ENCODE results near the gene CLDN4. TPM values are rescaled to one million over a fixed set of nuclear protein-coding genes. Genes with fewer than 3 reads are reported as not detected.

CLDN4 gene
- total RNA-seq, 1 experiment from 2014 or later = 234 TPM

DNA sequence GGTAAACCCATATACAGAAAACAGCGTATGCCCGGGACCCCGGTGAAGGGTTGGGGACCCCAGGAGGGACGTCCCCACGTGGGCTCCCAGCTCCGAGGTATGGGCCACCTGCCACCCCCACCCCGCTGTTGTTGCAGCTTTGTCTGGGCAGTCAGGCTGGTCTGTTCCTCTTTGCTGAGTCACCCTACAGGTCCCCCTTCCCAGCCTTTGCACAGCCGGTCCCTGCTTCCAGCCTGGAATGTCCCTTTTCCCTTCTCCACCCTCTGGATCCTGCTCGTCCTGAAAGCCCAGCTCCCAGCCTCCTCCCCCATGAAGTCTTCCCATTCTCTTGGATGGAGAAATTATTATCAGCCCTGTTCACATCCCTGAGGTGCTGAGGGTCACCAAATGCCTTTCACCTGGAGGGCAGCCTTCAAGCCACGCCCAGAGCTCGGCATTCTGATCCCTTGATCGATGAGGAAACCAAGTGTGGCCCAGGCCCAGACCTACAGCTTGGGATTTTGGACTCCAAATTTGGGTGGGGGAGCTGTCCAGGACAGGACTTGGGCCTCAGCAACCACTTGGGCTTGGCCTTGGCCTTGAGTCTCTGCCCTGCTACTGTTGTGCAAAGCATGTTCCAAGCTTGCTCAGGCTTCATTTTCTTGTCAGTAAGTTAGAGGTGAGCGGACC is 2.6 kb downstream of the CLDN4 start (continued):
- TF ChIP-seq, protein P1, sequence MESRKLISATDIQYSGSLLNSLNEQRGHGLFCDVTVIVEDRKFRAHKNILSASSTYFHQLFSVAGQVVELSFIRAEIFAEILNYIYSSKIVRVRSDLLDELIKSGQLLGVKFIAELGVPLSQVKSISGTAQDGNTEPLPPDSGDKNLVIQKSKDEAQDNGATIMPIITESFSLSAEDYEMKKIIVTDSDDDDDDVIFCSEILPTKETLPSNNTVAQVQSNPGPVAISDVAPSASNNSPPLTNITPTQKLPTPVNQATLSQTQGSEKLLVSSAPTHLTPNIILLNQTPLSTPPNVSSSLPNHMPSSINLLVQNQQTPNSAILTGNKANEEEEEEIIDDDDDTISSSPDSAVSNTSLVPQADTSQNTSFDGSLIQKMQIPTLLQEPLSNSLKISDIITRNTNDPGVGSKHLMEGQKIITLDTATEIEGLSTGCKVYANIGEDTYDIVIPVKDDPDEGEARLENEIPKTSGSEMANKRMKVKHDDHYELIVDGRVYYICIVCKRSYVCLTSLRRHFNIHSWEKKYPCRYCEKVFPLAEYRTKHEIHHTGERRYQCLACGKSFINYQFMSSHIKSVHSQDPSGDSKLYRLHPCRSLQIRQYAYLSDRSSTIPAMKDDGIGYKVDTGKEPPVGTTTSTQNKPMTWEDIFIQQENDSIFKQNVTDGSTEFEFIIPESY (IDR thresholded peaks at IDR 0.05; ENCODE audit: extremely low read depth, insufficient replicate concordance, low read length) = no peak

DNA sequence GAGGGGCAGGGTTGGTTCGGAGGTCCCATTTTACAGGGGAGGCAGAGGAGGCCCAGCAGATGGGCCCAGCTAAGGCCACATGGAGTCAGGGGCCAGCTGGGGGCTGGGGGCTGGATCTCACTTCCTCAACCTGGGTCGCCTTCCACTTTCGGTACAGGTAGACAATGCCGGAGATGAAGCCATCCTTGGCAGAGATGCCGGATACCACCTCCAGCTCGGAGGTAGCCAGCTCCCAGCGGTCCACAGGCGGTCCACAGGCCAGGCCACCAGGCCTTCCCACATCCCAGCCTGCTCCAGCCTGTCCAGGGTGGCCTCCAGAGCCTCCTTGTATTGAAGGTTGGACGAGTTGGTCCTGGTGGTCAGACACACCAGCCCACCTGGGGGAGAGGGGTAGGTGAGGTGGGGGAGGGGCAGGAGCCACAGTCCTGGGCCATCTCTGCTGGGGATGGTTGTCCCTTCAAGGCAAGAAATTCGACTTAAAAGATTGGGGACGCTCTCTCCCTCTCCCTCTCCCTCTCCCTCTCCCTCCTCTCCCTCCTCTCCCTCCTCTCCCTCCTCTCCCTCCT is 3.9 kb downstream of the CLDN4 start:
- no peaks in the 10 kb centered on the region for H3K9me3 ChIP-seq (ENCODE audit: control insufficient read depth in 1 of 2, insufficient read depth in 1 of 2, low read depth in 1 of 2, low read length in 2 of 2)
- peak overlapping the region; percentile 96 for H3K27ac ChIP-seq (ENCODE audit: low read depth, low read length)
- peaks cover 49 to 76% of the 10 kb centered on the region in 2 experiments for H3K4me1 ChIP-seq (ENCODE audit: control insufficient read depth in 1 of 2, insufficient read depth in 2 of 2, low read length in 2 of 2)
- RAD21 ChIA-PET (ENCODE audit: low non-redundant PET in 1 of 2, low total read pairs in 2 of 2, uncharacterized antibody in 2 of 2, unreplicated experiment in 2 of 2) = no interaction called here
- H3K79me2 ChIP-seq (ENCODE audit: insufficient read depth, low read length) = peaks cover 23% of the 10 kb centered on the region
- CTCF ChIA-PET = no interaction called here
- H3K27me3 ChIP-seq (ENCODE audit: insufficient read depth, low read length) = no peaks in the 10 kb centered on the region
- H3K4me3 ChIP-seq (replicated peaks in 1 of 2; ENCODE audit: low read depth in 1 of 2, low read length in 2 of 2) = no peak overlapping the region
- peak overlapping the region; percentile 99; the same call in 1 of the 2 replicates for H3K4me2 ChIP-seq (ENCODE audit: low read length)
- H2AFZ ChIP-seq (ENCODE audit: low read depth, low read length, poor library complexity, severe bottlenecking) = no peak overlapping the region
- intact Hi-C loops (cut with micrococcal nuclease) = no loop called here
- ATAC-seq = no peak
- H4K20me1 ChIP-seq (ENCODE audit: insufficient read depth) = no peaks in the 10 kb centered on the region
- H3K36me3 ChIP-seq (ENCODE audit: control insufficient read depth in 1 of 2, insufficient read depth in 2 of 2, low read length in 2 of 2) = peaks cover 0 to 7% of the 10 kb centered on the region in 2 experiments; a peak in 1 of 4 replicates
- DNase-seq (ENCODE audit: low read depth, low spot score) = no peak
- H3K9me2 ChIP-seq (ENCODE audit: insufficient read depth) = no peaks in the 10 kb centered on the region
- no TSS peak for BruUV-seq (replicated peaks)
- POLR2A ChIA-PET = interaction anchor here (3.0 to 5.4 kb wide), 5 partner anchors 8 to 35 kb away, joined by 17 to 87 read pairs (median 35); partner anchors contain the start of gene METTL27
- H3K9ac ChIP-seq (ENCODE audit: low read length) = no peak overlapping the region
- TF ChIP-seq, protein P1 (IDR thresholded peaks at IDR 0.05; ENCODE audit: extremely low read depth, insufficient replicate concordance, low read length) = no peak
- TF ChIP-seq, protein P2, sequence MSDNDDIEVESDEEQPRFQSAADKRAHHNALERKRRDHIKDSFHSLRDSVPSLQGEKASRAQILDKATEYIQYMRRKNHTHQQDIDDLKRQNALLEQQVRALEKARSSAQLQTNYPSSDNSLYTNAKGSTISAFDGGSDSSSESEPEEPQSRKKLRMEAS (IDR thresholded peaks at IDR 0.05) = no peak
- TF ChIP-seq SRF (IDR thresholded peaks at IDR 0.05; ENCODE audit: low read depth) = no peak
- no peak for TF ChIP-seq POLR2AphosphoS5 (IDR thresholded peaks at IDR 0.05; ENCODE audit: low read depth, low read length)
- TF ChIP-seq, protein P3, sequence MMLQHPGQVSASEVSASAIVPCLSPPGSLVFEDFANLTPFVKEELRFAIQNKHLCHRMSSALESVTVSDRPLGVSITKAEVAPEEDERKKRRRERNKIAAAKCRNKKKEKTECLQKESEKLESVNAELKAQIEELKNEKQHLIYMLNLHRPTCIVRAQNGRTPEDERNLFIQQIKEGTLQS (IDR thresholded peaks at IDR 0.05) = no peak
- TF ChIP-seq ELF1 (IDR thresholded peaks at IDR 0.05; ENCODE audit: borderline replicate concordance, low read depth) = no peak
- no peak for TF ChIP-seq SP1 (IDR thresholded peaks at IDR 0.05; ENCODE audit: low read depth)
- no peak for TF ChIP-seq EGR1 (IDR thresholded peaks at IDR 0.05; ENCODE audit: low read depth)
- no peak for TF ChIP-seq YY1 (IDR thresholded peaks at IDR 0.05; ENCODE audit: extremely low read depth, insufficient replicate concordance, low read depth, low read length)
- TF ChIP-seq RAD21 (IDR thresholded peaks at IDR 0.05; ENCODE audit: low read depth) = no peak
- TF ChIP-seq, protein P4, sequence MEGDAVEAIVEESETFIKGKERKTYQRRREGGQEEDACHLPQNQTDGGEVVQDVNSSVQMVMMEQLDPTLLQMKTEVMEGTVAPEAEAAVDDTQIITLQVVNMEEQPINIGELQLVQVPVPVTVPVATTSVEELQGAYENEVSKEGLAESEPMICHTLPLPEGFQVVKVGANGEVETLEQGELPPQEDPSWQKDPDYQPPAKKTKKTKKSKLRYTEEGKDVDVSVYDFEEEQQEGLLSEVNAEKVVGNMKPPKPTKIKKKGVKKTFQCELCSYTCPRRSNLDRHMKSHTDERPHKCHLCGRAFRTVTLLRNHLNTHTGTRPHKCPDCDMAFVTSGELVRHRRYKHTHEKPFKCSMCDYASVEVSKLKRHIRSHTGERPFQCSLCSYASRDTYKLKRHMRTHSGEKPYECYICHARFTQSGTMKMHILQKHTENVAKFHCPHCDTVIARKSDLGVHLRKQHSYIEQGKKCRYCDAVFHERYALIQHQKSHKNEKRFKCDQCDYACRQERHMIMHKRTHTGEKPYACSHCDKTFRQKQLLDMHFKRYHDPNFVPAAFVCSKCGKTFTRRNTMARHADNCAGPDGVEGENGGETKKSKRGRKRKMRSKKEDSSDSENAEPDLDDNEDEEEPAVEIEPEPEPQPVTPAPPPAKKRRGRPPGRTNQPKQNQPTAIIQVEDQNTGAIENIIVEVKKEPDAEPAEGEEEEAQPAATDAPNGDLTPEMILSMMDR (IDR thresholded peaks at IDR 0.05 in 2 of 3, conservative IDR thresholded peaks at IDR 0.05 in 1 of 3; ENCODE audit: borderline replicate concordance in 1 of 3, insufficient read depth in 1 of 3, low read depth in 2 of 3, low read length in 2 of 3) = no peak
- no peak for TF ChIP-seq CEBPB (IDR thresholded peaks at IDR 0.05; ENCODE audit: low read depth)
- TF ChIP-seq SIN3A (IDR thresholded peaks at IDR 0.05; ENCODE audit: low read depth) = no peak
- no peak for TF ChIP-seq TCF7L2 (IDR thresholded peaks at IDR 0.05; ENCODE audit: borderline replicate concordance, extremely low read depth, insufficient read depth, insufficient read length)
- TF ChIP-seq EZH2phosphoT487 (IDR thresholded peaks at IDR 0.05; ENCODE audit: borderline replicate concordance) = no peak

Data from HCT116 (cell line).